Neural cell (in vitro differentiated cells): Measurements from ENCODE around the gene AKT3. TPM values are rescaled to one million over a fixed set of nuclear protein-coding genes. Genes with fewer than 3 reads are reported as not detected.

Source experiments
- H2AFZ ChIP-seq: fragments of 200-600, 300-800 bp; sonication (generic), shearing (Covaris generic); 2 replicates; pipeline ENCODE4 v1.6.0; 2014; ENCODE audit warnings: low read depth, mild to moderate bottlenecking, antibody characterized with exemption, low read length, moderate library complexity
- H3F3A ChIP-seq: fragments of 200-600 bp; shearing (Covaris generic); 2 replicates; pipeline ENCODE4 v1.6.1; 2016; ENCODE audit warnings: mild to moderate bottlenecking, moderate library complexity, mixed read lengths, antibody characterized with exemption, low read length; ENCODE audit not compliant: insufficient read depth, poor library complexity, severe bottlenecking
- H3K27ac ChIP-seq: fragments of 200-600, 300-800 bp; sonication (generic), shearing (Covaris generic); 2 replicates; pipeline ENCODE4 v1.5.1; 2014; ENCODE audit warnings: mild to moderate bottlenecking, low read length, moderate library complexity
- H3K27me3 ChIP-seq: fragments of 300-800, 200-600 bp; sonication (generic), shearing (Covaris generic); 2 replicates; pipeline ENCODE4 v1.6.0; 2014; ENCODE audit warnings: mild to moderate bottlenecking, low read depth, low read length, moderate library complexity; ENCODE audit not compliant: insufficient read depth
- H3K36me3 ChIP-seq: fragments of 300-800, 200-600 bp; sonication (generic), shearing (Covaris generic); 2 replicates; pipeline ENCODE4 v1.5.1; 2014; ENCODE audit warnings: mild to moderate bottlenecking, antibody characterized with exemption, low read length, moderate library complexity; ENCODE audit not compliant: insufficient read depth
- H3K4me2 ChIP-seq: fragments of 300-800, 200-600 bp; sonication (generic), shearing (Covaris generic); 2 replicates; pipeline ENCODE4 v1.6.0; 2014; ENCODE audit warnings: mild to moderate bottlenecking, low read length
- H3K4me3 ChIP-seq: fragments of 300-800, 200-600 bp; sonication (generic), shearing (Covaris generic); 2 replicates; pipeline ENCODE4 v1.5.1; 2014; ENCODE audit warnings: mild to moderate bottlenecking, low read length, moderate library complexity
- H3K79me2 ChIP-seq: fragments of 200-600 bp; shearing (Covaris generic); replicated peaks from 2 replicates; pipeline ENCODE4 v1.6.0; 2014; ENCODE audit warnings: mild to moderate bottlenecking, low read length, moderate library complexity; ENCODE audit not compliant: insufficient read depth
- H3K9ac ChIP-seq: fragments of 300-800, 200-600 bp; sonication (generic), shearing (Covaris generic); 2 replicates; pipeline ENCODE4 v1.6.1; 2016; ENCODE audit warnings: mild to moderate bottlenecking, low read length, mixed read lengths
- H3K9me2 ChIP-seq: fragments of 200-600 bp; shearing (Covaris generic); 2 replicates; pipeline ENCODE4 v1.6.1; 2016; ENCODE audit warnings: mild to moderate bottlenecking, low read length, mixed read lengths; ENCODE audit not compliant: insufficient read depth
- H3K9me3 ChIP-seq: fragments of 200-600, 300-800 bp; sonication (generic), shearing (Covaris generic); 2 replicates; pipeline ENCODE4 v1.6.1; 2016; ENCODE audit warnings: mild to moderate bottlenecking, mixed run types, low read length, moderate library complexity, mixed read lengths
- H4K20me1 ChIP-seq: fragments of 200-600 bp; shearing (Covaris generic); 2 replicates; pipeline ENCODE4 v1.6.1; 2016; ENCODE audit warnings: mild to moderate bottlenecking, mixed run types; ENCODE audit not compliant: insufficient read depth
- CTCF ChIP-seq: fragments of 450-650 bp; IDR thresholded peaks from 2 replicates; pipeline ENCODE4 v1.5.1; 2014; ENCODE audit warnings: antibody characterized with exemption, mild to moderate bottlenecking, moderate library complexity; ENCODE audit not compliant: poor library complexity, severe bottlenecking
- EP300 ChIP-seq: fragments of 450-650 bp; conservative IDR thresholded peaks from 2 replicates; pipeline ENCODE4 v1.6.1; 2014; ENCODE audit warnings: antibody characterized with exemption, mild to moderate bottlenecking, moderate library complexity; ENCODE audit not compliant: poor library complexity, severe bottlenecking
- EZH2 ChIP-seq: fragments of 200-600, 300-800 bp; shearing (Covaris generic), sonication (generic); IDR thresholded peaks from 2 replicates; pipeline ENCODE4 v1.6.1; 2014; ENCODE audit warnings: antibody characterized with exemption, low read length, borderline replicate concordance, mild to moderate bottlenecking; ENCODE audit not compliant: insufficient read depth, poor library complexity, severe bottlenecking
- MXI1 ChIP-seq: fragments of 450-650 bp; conservative IDR thresholded peaks from 2 replicates; pipeline ENCODE4 v1.6.1; 2014; ENCODE audit warnings: antibody characterized with exemption, mild to moderate bottlenecking; ENCODE audit not compliant: poor library complexity, severe bottlenecking
- POLR2AphosphoS5 ChIP-seq: IDR thresholded peaks from 2 replicates; pipeline ENCODE4 v1.6.1; 2012
- RAD21 ChIP-seq: fragments of 450-650 bp; conservative IDR thresholded peaks from 2 replicates; pipeline ENCODE4 v1.6.1; 2014; ENCODE audit warnings: antibody characterized with exemption, mild to moderate bottlenecking, moderate library complexity
- REST ChIP-seq: IDR thresholded peaks from 2 replicates; pipeline ENCODE4 v1.6.1; 2012; ENCODE audit warnings: borderline replicate concordance
- SMC3 ChIP-seq: fragments of 450-650 bp; conservative IDR thresholded peaks from 2 replicates; pipeline ENCODE4 v1.6.1; 2014; ENCODE audit warnings: antibody characterized with exemption, mild to moderate bottlenecking, moderate library complexity; ENCODE audit not compliant: poor library complexity
- TAF1 ChIP-seq: IDR thresholded peaks from 2 replicates; pipeline ENCODE4 v1.6.1; 2012; ENCODE audit warnings: low read depth
- polyA plus RNA-seq: library from polyadenylated mRNA; depleted of rRNA; stranded (reverse); fragments of >200 nt; gene quantifications from 2 replicates; pipeline ENCODE4 v1.2.3, GENCODE V29; 2014

AKT3 gene
- polyA plus RNA-seq, 1 donor from 2014 or later: 46.0 TPM

GRCh38 chr1:243718022-243718421 lies 132.0 kb downstream of the AKT3 start:
- peaks cover 10% of the 10 kb centered on the region for H3F3A ChIP-seq
- no peak overlapping the region for H3K4me3 ChIP-seq
- no peaks in the 10 kb centered on the region for H3K9me3 ChIP-seq
- H3K9me2 ChIP-seq: no peaks in the 10 kb centered on the region
- no peaks in the 10 kb centered on the region for H4K20me1 ChIP-seq
- H2AFZ ChIP-seq: no peak overlapping the region
- H3K79me2 ChIP-seq: peaks cover 33% of the 10 kb centered on the region
- H3K4me2 ChIP-seq: no peak overlapping the region
- no peak overlapping the region for H3K9ac ChIP-seq
- no peak for TF ChIP-seq RAD21
- TF ChIP-seq EP300: no peak
- TF ChIP-seq SMC3: no peak
- no peak for TF ChIP-seq POLR2AphosphoS5
- no peak for TF ChIP-seq MXI1
- no peak for TF ChIP-seq REST
- no peak for TF ChIP-seq EZH2
- no peak for TF ChIP-seq CTCF
- TF ChIP-seq TAF1: no peak
- H3K36me3 ChIP-seq: no peaks in the 10 kb centered on the region
- no peaks in the 10 kb centered on the region for H3K27me3 ChIP-seq
- no peak overlapping the region for H3K27ac ChIP-seq

- Histone ChIP-seq H3K79me2 (peaks cover 33% of the 10 kb centered on the region), H3K9ac (no peak overlapping the region), H4K20me1 (no peaks in the 10 kb centered on the region), H3K4me3 (no peak overlapping the region), H2AFZ (no peak overlapping the region), H3K36me3 (no peaks in the 10 kb centered on the region), H3K27ac (no peak overlapping the region), H3K4me2 (no peak overlapping the region), H3K9me3 (no peaks in the 10 kb centered on the region), H3K27me3 (no peaks in the 10 kb centered on the region), H3K9me2 (no peaks in the 10 kb centered on the region), H3F3A (peaks cover 10% of the 10 kb centered on the region)
- TF ChIP-seq EP300 (no peak), RAD21 (no peak), CTCF (no peak), TAF1 (no peak), SMC3 (no peak), REST (no peak), EZH2 (no peak), POLR2AphosphoS5 (no peak), MXI1 (no peak)
Measured at GRCh38 chr1:243716906-243717305, 133.1 kb downstream of the AKT3 start.
